GM19043 (cell line): ENCODE results near the gene PPFIA4.

Experiments
- ATAC-seq: cut with Tn5 transposase; IDR thresholded peaks from one replicate; pipeline ENCODE4 v1.9.1; 2021; ENCODE audit warnings: low read depth; ENCODE audit not compliant: unreplicated experiment

The PPFIA4 gene

DNA sequence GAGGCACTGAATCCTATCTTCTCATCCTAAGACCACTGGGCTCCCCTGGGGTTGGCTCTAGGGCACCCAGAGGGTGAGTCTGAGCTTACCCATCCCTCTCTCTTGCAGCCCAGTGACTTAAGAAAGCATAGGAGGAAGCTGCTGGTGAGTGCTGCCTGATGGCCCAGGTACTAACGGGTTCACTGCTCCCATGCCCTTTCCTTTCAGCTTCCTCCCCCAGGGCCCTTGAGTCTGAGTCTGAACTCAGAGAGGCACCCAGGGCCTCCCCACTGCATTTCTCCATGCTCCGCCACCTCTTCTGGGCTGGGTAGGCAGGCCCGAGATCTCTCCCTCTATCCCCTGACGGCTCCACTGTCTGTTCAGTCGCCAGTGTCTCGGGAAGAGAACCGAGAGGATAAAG, 29.7 kb downstream of the PPFIA4 start:
- no peak for ATAC-seq

DNA sequence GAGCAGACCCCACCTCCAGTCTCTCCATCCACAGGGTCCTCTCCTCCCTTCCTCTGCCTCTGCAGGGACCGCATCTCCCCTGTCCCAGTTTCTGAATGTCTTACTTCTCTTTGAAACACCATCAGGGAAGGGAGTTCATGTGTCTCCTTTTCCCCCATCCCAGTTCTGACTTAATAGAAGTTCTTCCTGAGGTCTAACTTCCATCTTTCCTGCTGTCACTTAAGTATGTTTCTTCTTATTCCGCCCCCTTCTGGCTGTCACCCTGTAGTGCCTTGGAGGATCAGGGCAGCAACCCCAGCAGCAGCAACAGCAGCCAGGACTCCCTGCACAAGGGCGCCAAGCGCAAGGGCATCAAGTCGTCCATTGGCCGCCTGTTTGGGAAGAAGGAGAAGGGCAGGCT, 30.2 kb downstream of the PPFIA4 start:
- no peak for ATAC-seq

DNA sequence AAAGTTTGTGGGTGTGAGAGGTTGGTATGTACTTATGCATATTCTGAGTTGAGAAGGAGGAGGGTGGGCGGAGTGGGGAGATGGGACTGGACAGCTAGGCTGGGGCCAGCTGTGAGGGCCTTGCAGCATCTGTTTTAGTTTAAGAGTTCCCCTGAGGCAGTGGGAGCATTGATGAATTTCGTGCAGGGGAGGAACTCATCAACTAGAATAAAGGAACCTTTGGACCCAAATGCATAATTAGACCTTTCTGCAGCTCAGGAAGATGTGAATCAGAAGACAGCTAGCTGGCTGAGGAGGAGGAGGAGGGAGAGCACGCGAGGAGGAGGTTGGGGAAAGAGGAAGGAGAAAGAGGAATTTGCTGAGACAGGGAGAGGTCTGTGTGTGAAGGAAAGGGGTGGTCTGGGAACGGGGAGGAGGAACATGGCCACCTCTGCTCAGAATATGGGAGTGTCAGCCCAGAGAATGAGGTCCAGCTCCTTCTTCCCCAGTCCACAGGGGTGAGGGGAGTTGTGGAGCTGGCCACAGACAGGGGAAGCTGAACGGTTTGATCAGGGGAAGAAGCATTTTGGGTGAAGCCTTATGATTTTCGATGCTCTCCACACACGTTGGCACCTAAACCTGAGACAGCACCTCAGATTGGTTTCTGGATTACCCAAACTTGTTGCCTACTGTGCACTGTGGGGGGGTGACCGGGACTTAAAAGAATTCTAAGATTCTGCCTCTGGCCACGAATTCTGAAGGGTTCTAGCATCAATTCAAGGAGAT, 31.8 kb downstream of the PPFIA4 start:
- ATAC-seq: no peak

DNA sequence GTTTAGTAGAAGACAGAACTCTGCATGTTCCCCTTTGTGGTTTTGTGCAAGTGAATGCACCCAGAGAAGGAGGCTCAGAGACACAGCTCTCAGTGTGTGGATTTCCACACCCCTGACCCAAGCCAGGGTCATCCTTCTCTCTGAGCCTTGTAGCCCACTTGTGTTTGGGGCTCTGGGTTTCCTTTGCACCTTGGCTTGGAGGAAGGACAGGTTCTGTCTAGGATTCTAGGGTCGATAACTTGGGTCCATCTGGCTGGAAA, 32.3 kb downstream of the PPFIA4 start:
- no peak for ATAC-seq

DNA sequence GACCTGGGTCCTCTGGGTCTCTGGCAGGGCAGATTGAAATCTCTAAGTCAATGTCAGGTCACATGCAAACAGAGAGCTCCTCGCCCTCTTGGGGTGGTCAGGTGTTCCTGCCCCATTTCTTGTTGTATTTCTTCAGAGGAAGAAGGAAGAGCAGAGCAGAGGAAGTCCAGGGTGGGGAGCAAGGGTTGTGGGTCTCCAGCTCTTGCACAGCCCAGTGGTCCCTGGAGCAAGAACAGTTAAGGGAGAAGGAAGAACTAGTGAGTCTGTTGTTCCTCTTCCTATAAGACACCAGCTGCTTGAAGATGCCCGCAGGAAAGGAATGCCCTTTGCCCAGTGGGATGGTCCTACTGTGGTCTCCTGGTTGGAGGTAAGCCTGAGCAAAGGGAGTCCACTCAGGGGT, 33.2 kb downstream of the PPFIA4 start:
- no peak for ATAC-seq

DNA sequence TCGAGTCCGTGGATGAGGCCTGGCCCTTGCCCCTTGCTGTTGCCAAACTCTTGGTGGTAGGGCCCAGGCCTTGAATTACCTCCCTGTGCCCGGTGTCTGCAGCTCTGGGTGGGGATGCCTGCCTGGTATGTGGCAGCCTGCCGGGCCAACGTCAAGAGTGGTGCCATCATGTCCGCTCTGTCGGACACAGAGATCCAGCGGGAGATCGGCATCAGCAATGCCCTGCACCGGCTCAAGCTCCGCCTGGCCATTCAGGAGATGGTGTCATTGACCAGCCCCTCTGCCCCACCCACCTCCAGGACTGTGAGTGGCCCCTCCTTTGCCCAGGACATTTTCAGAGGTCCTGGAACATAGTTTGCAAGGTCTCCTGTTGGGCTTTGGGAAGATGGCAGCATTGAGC, 33.8 kb downstream of the PPFIA4 start:
- no peak for ATAC-seq

DNA sequence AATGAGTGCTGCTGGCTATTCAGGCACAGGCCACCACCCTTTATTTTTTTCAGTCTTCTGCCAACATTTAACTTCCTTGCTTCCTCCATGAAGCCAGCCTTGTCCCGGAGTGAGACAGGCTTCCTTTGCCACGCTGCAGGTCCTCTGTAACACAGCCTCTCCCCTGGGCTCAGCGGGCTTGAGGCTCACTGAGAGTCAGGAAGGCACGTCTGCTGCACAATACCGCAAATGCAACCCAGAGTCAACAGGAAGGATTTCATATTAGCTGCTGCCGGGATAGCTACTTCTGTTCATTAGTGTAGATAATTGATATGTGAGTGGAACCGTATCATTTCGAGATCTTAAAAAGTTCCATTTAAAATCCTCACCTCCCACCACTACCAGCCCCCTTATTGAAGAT, 37.0 kb downstream of the PPFIA4 start:
- ATAC-seq: no peak

DNA sequence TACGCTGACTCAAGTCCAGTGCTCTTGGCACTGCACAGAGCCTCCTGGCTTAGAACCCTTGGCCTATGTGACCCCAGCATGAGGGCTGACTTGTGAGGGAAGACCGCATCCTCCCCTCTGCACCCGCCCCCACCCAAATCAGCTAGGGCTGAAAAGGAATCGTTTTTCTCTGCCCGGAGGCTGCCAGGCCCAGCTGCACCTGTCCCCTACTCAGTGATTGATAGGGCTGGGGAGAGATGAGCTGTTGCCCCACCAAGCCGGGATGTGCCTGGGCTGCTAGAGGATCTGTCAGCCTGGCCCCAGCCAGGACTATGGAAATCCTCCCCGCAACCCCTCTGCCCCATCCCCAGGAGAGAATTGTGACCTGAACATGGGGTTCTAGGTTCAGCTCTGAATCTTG, 38.9 kb downstream of the PPFIA4 start:
- ATAC-seq: no peak

DNA sequence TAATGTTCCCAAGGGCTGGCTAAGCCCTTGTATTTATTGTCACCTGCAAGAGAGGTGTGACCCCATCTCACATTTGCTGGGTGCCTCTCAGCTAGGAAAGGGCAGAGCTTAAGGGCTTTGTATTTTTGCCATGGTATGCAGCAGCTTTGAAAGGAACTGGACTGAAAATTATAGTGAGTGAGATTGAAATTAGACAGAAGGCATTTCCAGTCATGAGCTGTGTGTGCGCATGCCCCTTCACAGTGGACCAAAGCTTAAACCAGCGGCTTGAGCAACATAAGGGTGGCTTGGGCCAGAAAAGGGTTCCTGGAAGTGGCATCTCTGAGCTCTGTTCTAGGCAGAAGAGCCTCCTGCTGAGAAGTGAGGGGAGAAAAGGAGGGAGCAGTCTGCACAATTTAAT, 39.7 kb downstream of the PPFIA4 start:
- no peak for ATAC-seq

DNA sequence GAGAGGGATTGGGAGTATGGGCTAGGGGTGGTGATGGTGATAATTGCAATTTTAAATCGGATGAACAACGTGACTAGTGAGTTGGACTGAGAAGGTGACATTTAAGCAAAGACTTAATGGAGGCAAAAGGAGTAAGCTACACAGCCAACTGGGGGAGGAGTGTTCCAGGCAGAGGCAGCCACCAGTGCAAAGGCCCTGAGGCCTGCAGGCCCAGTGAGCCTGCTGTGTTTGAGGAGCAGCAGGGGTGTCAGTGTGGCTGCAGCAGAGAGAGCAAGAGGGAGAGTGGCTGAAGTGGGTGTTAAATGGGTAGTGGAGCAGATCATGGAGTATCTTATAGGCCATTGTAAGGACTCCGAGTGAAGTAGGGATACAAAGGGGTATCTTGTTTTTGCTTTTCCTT, 40.7 kb downstream of the PPFIA4 start:
- no peak for ATAC-seq

DNA sequence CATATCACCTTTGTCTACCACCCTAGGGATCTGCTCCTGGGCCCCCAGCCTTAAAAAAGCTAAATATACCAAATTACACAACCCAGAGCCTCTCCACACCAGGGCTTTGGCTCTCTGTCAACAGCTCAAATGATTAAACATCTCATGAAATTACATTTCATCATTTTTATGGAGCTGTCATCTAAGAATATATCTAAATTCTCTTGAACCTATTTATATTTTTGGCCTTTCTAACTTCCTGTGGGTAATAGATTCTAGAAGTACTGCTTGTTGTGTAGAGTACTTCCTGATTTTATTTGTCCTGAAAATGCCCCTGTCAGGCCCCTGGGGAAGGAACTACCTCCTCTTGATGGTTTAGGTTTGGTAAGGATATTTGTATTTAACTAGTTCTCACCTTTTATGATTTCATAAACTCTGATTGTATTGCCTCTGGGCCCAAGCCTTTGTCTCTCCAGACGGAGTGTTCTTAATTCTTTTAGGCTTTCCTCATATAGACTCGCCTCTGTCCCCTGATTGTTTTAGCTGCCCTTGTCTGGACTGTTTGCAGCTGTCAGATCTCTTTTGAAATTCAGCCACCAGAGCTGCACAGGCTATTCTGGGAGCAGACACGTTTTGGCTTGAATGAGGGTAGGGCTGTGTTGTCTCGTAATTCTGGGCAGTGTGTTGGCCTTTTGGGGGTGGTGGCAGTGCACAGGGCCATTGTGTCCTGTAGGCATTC, 42.9 kb downstream of the PPFIA4 start:
- no peak for ATAC-seq

DNA sequence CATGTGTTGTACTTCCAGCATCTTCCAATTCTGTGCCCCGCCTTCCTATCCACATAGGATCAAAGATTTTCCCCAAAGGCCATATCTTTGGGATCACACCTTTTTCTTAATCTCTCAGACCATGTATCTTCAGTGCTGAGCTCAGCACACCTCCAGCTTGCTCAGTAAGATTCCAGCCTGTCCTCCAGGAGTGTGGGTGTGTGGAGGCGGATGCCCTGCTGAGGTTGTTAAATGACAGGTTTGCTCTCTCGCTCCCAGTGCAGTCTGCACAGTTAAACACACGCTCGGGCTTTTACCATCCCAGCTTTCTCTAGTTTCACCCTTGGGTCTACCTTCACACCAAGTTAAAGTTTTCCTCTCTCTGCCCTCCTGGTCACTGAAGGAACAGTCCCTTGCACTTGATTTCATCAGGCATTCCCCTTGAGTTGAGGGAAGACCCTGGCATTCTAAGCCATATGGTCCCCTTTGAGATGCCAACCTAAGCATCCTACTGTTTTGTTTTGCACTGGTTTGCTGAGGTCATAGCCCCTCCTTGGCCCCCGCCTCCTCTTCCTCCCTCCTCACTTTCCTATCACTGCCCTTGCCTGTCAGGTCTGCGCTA, 45.8 kb downstream of the PPFIA4 start:
- ATAC-seq: no peak

DNA sequence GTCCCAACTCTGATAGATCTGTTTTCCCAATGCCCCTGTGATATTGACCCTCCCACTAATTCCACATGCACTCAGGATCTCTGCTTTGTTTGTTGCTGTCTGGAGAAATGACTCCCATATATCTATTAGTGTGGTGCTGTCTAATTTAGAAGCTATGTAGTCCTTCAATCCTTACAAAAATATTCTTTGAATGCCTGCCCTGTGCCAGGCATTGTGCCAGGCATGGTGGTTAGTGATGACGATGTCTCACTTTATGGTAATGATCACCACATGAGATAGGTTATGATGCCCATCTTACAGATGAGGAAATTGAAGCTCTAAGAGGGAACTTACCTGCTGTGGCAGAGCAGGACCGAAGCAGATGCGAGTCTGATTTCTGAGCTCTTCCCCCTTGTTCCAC, 46.6 kb downstream of the PPFIA4 start:
- no peak for ATAC-seq

DNA sequence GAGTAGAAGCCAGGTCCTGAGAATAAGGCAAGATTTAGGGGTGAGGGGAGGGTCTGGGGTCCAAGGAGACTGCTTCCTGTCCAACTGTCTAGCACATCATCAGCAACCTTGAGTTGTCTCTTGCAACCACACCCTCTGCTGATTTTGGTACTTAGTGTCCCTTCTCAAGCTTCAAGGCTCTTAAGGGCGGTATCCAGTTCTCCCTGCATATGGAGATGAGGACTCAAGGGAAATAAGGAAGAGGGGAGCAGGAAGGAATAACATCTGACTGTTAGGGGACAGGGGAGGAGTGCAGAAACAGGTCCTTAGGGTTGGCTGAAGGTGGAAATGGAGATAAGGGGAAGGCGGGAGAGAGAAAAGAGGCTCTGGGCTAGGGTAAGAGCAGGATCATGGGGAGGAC, 47.2 kb downstream of the PPFIA4 start:
- ATAC-seq: no peak

DNA sequence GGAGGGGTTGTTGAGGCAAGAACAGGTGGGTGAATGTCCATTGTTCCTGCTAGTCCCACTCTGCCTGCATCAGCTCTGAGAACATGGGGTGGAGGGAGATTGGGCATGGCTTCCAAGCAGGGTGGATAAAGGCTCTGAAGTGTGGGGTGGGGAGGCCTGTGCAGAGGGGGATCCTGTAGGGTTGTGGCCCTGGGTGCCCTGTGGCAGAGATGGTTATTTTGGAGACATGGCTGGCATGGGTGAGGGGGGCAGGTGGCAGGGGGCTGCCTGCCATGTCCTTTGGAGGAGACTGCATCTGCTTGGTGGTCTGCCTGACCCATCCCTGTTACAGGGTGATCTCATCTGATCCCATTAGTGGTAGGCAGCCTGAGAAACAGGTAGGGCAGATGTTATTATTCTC, 48.3 kb downstream of the PPFIA4 start:
- no peak for ATAC-seq

DNA sequence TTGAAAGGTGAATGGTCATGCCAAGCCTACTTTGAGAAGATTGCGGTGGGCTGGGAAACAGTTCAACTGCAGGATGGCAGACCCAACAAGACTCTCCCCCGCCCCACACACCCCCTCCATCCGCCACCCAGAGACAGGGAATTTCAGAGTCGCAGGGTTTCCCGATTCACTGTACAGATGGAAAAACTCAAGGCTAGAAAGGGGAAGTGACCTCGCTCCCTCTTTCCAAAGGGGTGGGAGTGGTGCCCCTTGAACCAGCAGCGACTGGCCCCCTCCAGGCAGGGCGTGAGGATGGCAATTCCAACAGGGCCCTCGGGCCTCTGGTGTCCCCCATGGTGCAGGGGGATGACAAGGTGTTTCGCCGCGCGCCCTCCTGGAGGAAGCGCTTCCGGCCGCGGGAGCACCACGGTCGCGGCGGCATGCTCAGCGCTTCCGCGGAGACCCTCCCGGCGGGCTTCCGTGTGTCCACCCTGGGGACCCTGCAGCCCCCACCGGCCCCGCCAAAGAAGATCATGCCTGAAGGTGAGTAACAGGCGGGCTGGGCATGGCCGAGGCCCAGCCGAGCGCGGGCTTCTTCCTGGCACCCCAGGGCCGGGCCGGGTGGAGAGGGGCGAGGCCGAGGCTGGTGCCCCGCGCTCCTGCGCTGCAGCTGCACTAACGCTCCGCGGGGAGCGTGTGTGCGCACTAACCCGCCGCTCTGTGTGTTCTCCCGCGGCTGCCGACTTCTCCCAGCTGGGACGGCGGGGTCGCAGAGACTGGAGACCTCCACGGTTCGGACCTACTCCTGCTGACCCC, 49.1 kb downstream of the PPFIA4 start:
- ATAC-seq: no peak

DNA sequence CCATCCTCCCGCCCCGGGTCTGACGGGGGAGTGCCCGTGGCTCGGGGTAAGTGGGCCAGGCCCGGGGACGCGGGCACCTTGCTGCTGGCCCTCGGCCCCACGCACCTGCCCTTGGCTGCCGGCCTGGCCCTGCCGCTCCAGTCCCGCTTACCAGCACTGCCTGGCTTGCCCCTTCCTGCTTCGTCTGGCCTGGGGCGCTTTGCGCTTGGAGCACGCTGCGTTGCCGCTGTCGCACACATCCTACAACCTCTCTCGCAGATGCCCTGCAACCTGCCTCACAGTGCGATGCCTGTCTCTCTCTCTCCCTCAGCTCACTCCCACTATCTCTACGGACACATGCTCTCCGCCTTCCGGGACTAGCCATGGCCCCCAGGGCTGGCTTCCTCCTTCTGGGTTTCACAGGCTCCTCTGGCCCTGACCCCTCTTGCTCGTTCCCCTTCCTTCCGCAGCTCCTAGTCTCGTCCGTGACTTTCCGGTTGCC, 49.8 kb downstream of the PPFIA4 start:
- ATAC-seq: no peak

DNA sequence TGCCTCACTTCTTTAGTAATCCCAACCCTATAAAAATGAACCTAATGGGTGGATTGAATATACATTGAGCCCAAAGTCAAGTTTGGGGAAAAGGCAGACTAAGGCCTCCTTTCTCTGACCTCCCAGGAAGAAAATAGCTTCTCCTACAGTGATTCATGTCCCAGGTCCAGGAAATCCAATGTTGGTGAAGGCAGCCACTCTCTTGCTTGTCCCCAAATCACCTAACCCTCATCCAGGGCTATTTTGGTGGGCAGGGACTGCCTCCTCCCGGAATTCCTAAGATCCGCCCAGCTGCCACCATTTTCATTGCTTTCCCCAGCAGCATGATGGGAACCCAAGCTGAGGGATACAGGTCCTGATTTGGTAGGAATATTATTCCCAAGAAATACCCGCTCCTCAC, 51.1 kb downstream of the PPFIA4 start:
- ATAC-seq: no peak

DNA sequence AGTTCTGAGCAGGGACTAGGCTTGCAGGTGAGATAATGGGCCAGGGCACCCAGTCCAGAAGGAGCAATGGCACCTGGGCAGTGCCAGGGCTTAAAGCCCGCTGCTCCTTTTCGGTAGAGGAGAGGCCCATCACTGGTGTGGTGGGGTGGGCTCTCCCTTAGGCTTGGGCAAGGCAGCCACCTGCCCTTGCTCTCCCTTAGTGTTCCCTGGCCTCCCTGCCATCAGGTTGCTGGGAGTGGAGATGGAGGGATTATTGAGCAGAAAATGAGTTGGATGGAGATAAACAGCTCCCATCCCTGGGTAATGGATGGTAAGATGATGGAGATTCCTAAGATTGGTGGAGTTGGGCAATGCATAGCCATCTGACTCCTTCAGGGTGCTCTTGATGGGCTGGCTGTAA, 51.7 kb downstream of the PPFIA4 start:
- ATAC-seq: no peak

DNA sequence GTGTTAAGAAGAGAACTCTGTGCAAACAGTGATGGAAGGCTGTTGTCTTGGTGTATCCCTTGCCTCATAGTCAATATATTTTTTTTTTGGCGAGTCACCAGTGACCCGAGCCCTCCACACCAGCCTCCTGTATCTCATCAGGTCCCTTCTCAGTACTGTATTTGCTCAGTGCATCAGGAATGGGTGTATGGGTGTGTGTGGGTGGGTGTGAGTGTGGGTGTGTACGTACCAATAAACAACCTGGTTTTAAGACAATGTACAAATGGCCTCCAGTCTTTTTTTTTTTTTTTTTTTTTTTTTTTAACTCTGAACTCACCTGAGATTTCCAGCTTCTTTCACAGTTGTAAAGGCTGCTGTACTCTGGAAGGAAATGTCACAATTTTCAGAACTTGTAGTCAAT, 52.2 kb downstream of the PPFIA4 start:
- no peak for ATAC-seq

DNA sequence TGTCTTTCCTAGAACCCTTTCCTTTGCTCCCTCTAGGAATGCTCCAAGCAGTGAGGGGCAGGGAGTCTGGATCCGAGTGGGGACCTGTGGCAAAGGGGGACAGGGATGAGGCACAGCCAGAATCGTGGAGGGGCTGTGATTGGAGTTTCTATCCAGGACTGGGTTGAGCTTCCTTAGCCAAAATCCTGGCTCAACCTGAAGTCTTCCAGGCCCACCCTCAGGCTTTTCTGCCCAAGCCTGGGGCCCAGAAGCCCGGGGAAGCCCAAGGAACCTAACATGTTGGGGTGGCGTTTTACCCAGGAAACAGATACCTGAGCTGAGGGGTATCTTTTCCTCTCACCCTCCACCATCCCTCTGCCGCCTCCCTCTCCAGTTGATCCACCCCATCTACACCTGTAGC, 54.2 kb downstream of the PPFIA4 start:
- no peak for ATAC-seq
